A172 (cell line): ENCODE data around the gene PREX1. TPM values are rescaled to one million over a fixed set of nuclear protein-coding genes. Genes with fewer than 3 reads are reported as not detected.
"Not testable (repeated sequence)": the region's sequence is repeated elsewhere in the genome, so short reads cannot be mapped to it uniquely, and the experiment has no call there.

Experiments used
- DNase-seq: peaks from one replicate; pipeline ENCODE4 v3.0.0-alpha.2; 2015; ENCODE audit warnings: low spot score
- total RNA-seq: library from RNA; depleted of rRNA; stranded (reverse); fragments of >200 nt; shearing (Covaris generic); gene quantifications from 2 replicates; pipeline ENCODE4 v1.2.3, GENCODE V29; 2014

Gene PREX1
- total RNA-seq, 1 experiment from 2014 or later: 12.2 TPM

DNA sequence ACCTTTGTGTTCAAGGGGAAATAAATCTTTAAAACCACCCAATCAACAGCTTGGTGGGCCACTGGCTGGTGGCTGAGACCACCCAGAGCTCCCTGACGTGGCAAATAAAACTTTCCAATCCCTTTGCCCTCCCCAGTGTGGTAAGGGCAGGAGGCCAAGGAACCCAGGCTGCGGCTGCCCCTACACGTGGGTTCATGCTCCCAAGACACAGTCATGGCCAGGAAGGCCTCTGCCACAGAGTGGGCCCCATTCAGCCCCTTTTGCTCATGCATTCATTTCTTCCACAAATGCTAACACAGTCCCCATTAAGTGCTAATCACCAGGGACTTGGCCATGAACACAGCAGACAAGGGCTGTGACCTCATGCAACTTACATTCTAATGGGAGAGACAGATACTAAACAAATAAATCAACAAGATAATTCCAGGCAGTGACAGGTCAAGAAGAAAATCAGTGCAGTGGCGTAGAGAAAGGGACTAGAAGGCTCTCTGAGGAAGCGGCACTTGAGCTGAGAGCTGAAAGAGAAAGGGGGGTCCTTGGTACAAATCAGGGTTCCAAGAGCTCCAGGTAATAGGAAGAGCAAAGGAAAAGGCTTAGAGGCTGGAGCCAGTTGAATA, 13.8 kb downstream of the PREX1 start:
- DNase-seq: no peak

DNA sequence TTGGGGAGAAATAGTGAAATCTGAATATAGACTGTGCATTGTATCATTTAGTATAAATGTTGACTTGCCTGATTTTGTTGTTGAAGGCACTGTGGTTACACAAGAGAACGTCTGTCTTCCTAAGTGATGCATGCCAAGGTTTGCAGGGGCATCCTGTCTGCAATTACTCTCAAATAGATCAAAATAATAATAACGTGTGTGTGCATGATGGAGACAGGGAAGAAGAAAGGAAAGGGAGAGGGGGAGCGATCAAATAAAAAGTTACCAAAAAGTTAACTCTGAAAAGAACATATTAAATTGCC, 14.4 kb downstream of the PREX1 start:
- DNase-seq: no peak

DNA sequence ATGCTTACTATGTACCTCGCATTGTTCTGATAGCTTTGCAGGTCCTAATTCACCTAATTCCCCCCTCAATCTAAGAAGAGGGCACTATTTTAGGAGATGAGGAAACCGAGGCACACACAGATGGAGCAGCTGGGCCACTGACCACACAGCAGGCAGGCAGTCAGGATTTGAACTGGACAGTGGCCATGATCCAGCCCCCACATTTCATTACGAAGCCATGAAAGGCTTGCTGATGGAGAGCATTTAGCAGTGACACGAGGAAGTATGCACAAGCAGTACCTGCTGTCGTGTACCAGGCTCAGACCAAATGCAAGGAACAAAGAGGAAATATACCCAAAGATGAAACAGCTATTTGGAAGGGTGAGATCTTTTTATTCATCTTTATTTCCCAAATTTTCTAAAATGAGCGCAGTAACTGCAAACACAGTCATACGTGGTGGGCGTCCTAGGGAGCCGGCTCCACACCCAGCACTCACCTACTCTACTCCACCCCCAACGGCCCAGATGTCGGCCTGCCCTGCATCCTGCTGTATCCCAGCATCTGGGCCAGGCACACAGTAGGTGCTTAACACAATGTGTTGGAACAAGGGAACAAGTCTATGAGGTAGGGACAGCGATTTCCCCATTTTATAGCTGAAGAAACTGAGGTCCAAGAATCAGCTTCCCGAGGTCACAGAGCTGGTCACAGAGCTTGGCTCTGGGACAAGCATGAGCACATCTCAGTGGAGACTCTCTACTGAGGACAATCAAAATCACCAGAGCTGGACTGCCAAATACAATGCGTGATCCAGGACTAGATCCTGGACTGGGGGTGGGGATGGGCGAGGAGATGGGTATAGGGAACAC, 15.0 kb downstream of the PREX1 start:
- no peak for DNase-seq

DNA sequence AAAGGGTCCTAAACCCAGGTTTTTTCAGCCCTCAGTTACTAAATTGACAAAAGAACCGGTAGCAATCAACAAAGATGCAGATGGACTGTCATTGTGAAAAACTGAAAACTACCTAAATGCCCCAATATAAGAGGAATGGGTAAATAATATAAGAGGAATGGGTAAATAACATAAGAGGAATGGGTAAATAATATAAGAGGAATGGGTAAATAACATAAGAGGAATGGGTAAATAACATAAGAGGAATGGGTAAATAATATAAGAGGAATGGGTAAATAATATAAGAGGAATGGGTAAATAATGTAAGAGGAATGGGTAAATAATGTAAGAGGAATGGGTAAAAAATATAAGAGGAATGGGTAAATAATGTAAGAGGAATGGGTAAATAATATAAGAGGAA, 15.7 kb downstream of the PREX1 start:
- DNase-seq: not testable (repeated sequence)

DNA sequence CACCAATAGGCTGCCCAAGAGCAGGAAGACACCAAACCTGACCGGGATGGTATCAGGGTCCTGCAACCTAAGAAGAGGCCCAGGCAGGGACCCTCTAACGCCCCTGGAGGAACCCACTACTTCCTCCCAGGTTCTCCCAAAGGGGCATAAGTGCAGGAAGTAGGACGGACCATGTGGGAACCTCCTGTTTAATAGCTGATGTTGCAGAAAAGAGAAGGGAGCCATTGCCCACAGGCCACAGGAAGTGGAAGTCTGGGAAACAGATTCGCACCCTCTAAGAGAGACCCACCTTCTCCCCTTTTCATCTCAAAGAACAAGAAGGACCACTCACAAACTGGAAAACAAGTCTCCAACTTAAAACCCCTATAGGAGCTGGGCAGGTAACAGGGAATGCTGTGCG, 18.1 kb downstream of the PREX1 start:
- no peak for DNase-seq

DNA sequence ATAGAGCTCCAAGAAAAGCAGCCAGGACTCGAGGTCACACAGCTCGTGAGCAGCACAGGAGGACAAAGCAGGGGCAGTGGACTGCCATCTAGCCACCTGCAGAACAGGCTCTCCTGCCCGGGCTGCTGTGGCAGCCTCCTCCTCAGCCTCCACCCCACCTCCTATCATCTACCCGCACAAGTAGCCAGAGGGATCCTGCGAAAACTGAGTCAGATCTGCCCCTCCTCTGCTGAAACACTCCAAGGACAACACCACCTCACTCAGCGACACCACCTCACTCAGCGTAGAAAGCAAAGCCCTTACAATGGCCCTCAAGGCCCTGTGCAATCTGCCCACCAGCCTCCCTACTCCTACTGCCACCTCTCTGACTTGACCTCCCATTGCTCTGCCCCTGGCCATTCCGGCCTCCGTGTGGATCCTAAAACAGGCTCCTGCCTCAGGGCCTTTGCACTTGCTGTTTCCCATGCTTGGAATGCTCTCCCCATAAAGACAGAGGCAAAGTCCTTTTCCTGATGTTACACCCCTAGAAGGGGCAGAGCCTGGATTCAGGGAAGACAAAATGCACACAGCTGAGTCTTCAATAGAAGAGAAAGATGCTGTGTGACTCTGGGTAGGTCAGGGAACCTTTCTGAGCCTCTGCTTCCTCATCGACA, 19.3 kb downstream of the PREX1 start:
- no peak for DNase-seq

DNA sequence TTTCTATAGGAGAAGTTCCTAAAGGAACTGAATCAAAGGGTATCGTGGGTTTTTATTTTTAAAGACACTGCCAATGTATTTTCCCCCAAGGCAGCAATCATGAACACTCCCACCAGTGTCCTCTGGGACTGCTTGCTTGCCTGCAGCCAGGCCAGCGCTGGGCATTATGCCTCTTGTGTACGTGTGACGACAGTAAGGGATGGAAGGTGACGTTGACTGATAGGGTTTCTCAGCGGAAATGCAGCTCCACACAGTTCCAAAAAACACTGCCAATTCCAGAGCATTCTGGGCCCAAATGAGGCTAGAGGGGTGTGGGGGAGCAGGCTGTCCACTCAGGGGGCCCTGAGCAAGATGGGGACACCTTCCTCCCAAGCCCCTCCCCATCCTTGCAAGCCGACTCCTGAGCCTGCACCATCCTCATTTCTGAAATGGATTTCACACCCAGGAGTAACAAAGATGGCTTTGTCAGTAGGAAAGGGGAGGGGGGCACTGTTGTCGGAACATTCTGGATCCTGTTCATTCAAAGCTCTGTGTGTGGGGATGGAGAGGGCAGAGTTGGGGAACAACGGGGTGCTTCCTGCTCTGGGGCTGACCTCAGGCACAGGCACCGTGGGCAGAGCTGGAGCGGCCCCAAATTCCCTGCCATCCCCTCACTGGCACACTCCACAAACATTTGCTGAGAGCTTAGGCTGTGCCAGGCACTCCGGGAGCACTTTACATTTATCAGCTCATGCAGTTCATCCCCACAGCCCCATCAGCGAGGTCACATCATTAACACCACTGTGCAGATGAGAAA, 20.0 kb downstream of the PREX1 start:
- no peak for DNase-seq

DNA sequence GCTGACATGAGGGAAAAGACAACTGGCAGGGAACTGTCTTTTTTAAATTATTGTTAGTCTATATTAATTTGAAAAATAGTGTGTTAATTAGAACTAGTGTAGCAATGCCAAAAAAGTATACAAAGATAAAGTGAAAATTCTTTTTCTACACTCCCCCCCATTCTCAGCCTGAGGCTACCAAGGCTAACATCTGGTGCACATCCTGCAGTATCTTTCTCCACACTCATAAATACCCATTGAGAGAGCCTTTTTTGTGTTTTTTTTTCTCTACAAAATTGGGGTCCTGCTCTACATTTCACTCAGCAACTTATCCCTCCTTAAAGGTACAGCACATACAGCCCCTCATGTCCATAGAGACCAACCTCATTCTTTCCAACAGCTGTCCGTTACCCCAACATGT, 20.7 kb downstream of the PREX1 start:
- DNase-seq: no peak

DNA sequence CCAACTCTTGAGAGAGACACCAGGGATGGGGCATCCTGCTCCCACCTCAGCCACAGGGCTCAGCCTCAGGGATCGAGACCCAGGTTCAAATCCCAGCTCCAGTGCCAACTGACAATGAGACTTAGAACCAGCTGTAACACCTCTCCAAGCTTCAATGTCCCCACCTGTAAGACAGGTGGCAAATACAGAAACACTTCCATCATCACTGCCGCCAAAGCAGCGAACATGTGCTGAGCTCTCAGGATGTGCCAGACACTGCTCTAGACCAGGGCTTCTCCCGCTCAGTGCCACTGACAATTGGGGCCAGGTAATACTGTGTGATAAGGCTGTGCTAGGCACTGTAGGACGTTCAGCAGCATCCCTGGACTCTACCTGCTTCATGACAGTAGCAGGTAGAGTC, 22.1 kb downstream of the PREX1 start:
- DNase-seq: no peak

DNA sequence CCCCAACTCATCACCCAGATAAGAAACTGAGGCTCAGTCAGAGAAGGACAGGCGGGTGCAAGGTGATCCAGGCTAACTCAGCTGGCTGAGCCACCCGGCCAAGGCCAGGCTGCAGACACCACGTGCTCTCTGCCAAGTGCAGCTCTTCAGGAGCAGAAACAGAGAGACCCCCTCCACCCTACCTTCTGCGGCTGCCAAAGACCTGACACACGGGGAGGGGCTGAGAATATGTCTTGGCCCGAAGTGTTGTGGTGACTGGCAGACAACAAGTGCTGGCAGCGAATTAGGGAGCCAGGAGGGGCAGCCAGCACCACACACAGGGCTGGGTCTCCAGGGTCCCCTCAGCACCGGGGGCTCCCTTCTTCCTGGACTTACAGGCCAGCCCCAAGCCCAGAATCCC, 22.5 kb downstream of the PREX1 start:
- no peak for DNase-seq

DNA sequence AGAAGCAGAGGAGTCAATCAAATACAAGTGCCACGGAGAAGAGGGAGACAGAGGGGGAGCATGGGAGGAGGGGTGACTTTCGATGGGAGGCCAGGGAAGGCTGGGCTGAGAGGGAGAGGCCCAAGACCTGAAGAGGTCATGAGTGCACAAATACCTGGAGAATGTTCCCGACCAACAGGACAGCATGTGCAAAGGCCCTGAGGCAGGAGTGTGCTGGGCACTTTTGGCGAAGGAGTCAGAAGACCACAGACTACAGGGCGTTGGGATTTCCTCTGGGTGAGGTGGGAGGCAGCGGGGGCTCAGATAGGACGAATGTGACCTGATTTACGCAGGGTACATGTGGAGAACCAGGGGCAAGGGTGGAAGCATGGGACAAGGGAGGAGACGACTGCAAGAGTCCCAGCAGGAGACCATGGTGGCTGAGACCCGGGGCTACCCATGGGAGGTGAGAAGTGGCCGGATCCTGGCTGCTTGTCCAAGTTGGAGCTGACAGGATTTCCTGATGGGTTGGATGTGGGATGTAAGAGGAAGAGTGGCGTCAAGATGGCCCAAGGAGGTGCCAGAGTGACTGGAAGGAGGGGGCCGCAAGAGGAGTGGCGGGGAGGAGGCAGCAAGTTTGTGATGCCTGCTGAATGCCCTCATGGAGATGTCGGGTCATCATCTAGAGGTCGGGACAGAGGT, 23.4 kb downstream of the PREX1 start:
- DNase-seq: no peak

DNA sequence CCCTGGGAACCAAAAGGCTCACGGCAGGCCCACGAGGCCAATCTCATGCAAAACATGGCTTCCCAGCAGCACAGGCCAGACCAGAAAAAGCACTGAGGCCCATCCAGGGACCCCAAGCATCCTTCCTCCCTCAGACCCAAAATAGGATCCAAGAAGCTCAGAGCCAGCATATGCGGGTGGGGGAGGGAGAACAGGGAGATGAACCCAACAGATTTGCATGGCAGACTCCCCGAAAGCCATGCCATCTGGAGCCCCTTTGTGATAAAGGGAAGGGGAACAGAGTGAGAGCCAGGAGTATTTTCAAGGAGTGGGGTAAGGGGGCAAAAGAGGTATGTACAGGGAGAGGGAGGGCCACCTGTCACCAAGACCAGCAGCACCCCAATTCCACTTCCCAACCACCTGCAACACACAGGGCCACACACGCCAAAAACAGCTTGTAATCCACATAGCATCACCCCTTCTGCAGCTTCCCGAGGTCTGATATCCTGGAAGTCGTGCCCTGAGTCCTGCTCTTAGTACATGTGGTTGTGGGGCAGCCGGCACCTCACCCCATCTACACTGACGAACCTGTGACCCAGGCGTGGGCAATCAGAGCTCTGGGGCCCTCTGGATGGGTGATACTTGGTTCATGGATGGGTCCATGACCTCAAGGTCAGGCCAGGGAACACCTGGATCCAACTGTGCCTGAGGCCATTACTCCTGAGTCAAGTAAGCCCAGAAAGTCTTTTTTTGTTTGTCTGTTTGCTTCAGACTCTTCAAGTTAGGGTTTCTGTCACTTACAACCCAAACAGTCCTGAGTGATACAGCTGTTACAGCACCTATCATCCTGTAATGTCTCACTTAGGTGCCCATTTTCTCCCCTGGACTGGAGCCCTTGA, 24.4 kb downstream of the PREX1 start:
- no peak for DNase-seq

DNA sequence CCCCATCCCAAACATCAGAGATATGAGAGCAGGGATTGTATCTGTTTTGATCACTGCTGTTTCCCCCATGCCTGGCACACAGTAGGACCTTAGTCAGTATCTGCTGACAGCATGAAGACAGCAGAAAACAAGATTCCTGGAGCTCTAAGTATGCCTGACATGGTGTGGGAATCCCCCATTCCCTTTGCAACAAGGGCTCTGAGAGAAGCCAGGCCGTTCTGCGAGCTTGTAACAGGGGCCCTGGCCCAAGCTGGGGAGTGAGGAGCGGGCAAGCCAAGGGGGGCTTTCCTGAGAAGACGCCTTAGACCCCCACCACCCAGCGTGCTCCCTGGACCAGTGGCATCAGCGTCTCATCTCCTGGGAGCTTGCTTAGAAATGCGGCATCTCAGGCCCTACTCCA, 25.2 kb downstream of the PREX1 start:
- no peak for DNase-seq

DNA sequence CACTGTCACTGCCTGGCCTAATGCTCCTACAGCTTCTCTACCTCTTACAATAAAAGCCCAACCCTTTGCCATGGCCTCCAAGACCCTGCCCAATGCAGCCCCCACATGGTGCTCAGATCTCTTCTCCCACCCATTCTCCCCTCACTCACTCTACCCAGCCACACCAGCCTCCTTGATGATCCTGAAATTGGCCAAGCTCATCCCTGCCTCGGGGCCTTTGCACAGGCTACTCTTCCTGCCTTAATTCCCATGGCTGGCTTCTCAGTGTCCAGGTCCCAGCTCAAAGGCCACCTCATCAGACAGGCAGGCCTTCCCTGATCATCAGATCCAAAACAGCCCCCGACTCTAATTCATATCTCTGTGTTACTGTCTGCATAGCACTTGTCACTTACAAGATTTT, 25.6 kb downstream of the PREX1 start:
- no peak for DNase-seq

DNA sequence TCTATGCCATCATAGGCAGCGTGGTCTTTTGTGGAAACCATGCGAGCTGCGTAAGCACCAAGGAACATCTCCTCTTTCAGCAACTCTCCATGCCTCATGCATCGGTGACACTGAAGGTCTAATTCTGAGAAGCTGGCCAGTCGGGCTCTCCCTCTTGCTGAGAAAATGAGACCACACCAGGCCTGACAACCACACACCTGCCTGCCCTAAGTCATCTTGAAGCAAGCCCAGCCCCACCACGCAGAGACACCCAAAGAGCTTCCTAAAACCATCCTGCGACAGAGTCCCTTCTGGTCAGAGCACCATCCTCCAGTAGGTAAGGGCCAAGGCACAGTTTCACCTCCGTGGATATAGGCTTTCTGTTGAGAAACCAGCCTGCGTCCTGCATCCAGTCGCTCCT, 26.6 kb downstream of the PREX1 start:
- no peak for DNase-seq

DNA sequence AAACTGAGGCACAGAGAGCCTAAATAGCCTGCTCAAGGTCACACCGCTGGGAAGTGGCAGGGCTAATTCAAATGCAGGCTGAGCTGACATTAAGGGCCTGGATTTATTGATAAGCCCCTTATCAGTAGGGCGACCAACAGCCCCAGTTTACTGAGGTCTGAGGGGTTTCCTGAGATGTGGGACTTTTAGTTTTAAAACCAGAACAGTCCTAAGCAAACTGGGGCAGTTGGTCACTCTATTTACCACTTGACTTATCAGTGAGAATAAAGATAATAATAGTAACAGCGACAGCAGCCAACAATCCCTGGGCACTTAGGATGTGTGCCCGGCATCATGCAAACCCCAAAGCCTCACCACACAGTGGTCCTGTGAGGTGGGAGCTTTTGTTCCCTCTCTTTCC, 27.6 kb downstream of the PREX1 start:
- no peak for DNase-seq

DNA sequence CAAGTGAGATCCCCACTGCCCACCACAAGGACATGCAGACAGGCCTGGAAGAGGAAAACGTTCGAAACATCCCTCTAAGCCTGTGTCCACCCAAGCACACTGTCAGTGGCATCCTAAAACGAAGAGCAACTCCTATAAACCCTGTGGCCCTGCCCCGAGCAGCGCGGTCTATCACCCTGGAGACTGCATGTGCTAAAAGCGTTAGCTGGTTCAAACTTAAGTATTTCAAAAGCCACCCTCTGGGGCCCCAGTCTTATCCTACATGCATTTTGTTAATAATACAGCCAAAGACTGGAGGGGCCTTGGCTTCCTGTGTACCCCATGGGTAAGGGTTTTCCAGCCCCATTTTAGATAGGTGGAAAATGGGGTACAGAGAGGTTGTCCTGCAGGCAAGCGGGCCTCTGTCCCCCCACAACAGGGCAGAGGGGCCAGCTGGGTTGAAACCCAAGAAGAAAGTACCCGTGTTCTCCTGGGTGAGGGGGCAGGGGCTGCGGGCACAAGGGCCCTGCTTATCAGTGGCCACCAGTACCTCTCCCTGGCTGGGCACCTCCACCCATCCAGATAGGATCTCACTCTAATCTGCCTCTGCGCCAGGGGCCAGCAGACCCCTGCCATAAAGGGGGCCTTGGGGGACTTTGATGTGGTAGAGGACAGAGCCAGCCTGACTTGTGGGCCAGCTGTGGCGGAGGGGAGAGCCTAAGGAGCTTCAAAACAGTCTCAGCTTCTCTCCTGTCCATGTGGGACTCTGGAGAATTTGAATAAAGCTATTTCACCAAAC, 28.3 kb downstream of the PREX1 start:
- DNase-seq: no peak

DNA sequence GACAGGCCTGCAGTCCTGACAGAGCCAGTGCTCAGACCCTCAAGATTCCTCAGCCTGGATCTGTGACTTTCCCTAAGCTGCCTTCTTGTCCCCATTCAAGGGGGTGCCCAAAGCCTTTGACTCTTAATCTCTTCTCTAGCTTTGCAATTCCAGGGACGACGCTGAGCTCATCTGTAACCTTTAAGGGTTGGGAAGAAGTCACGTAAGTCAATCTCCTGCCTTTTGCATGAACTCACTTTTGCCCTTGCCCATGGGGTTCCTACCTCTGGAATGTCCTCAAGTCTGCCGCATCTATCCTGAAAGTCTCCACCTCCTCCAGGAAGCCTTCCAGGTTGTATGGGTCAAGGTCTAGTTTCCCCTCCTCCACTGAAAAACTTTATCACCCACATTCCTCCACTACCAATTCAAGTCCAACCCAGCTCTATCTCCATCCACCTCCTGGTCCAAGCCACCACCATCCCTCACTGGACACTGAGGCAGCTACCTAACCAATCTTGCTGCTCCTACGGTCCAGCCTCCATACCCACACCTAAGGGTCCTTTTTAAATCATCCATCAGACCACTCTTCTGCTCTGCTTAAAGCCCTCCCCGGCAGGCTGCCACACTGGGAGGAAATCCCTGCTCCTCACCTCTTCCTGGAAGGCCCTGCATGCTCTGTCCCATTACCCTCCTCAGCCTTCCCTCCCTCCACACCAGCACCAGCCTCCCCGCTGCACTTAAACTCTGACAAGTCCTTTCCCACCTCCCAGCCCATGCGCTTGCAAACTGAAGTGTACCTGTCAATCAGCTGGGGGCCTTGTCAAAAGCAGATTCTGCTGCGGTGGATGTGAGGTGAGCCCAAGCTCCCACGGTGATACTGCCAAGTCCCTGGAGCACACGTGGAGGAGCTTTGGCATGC, 29.7 kb downstream of the PREX1 start:
- no peak for DNase-seq

DNA sequence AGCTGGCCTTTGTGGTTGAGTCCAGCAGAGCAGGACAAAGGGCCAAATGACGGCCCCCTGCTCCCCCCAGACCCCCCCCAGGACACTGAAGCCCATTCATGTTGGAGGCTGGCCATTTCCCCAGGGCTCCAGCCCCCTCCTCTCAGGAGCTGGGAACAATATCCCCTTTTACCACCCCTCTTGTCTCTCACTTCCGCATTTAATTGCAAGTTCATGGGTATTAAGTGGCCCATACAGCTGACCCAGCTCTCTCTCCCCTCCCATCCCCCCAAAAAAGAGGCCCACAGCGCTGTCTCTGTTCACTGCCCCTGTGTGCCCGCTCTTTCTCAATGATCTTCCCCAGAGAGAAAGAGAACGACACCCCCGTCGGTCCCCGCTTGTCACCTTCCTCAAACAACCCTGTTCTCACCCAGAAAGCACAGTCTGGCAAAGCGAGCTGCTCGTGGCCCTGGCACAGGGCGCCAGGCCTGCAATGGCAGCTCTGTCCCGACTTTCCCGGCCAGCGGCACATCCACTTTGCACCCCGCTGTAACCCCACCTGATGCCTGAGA, 30.4 kb downstream of the PREX1 start:
- no peak for DNase-seq
